Measurements from ENCODE around the gene HASPIN. TPM values are rescaled to one million over a fixed set of nuclear protein-coding genes. Genes with fewer than 3 reads are reported as not detected.

HASPIN gene
- total RNA-seq, 2 donors from 2014 or later, result 14.7 to 24.6 TPM

DNA sequence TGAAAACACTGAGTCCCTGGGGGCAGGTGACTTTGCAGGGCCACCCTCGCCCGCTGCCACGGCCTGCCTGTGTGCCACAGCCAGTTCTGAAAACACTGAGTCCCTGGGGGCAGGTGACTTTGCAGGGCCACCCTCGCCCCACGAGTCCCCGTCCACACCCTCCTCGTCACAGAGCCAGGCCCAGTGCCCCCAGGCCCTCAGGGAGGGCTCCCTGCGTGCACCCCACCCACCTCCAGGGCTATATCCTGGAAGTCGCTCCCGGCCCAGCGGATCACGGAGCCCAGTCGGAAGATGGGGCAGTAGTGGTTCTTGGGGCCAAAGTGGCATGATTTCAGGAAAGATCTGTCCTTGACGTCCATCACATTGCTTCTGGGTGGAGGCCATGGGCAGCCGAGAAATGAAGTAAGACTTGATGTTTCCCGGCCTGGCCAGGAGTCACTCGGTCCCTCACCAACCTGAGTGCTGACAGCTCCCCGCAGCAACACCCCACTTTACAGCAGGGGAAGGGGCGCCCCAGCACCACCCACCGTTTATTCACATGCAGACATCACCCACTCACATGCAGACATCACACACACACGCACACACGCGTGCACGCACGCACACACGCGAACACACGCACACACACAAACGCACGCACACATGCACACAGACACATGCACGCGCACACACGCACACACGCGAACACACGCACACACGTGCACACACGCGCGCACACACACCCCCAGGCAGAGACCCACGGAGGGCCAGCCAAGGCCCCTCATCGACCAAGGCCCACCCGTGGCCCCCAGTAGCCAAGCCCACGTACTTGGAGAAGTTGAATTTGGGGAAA is 34.2 kb upstream of the HASPIN start:
- TF ChIP-seq, protein P1, sequence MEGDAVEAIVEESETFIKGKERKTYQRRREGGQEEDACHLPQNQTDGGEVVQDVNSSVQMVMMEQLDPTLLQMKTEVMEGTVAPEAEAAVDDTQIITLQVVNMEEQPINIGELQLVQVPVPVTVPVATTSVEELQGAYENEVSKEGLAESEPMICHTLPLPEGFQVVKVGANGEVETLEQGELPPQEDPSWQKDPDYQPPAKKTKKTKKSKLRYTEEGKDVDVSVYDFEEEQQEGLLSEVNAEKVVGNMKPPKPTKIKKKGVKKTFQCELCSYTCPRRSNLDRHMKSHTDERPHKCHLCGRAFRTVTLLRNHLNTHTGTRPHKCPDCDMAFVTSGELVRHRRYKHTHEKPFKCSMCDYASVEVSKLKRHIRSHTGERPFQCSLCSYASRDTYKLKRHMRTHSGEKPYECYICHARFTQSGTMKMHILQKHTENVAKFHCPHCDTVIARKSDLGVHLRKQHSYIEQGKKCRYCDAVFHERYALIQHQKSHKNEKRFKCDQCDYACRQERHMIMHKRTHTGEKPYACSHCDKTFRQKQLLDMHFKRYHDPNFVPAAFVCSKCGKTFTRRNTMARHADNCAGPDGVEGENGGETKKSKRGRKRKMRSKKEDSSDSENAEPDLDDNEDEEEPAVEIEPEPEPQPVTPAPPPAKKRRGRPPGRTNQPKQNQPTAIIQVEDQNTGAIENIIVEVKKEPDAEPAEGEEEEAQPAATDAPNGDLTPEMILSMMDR (conservative IDR thresholded peaks at IDR 0.05), result no peak
- peaks cover 13% of the 10 kb centered on the region for H3K27me3 Mint-ChIP-seq (ENCODE audit: insufficient read depth)
- H3K4me1 Mint-ChIP-seq, result no peaks in the 10 kb centered on the region
- H3K9me3 ChIP-seq (ENCODE audit: control insufficient read depth, low read length), result no peaks in the 10 kb centered on the region
- no peaks in the 10 kb centered on the region for H3K36me3 Mint-ChIP-seq (ENCODE audit: low read depth)
- 96% methylated on average over 35 to 42 of the region's 44 CpGs for WGBS, 2 experiments (ENCODE audit: insufficient coverage in 1 of 2, insufficient read length in 1 of 2)
- no peaks in the 10 kb centered on the region for H3K9me3 Mint-ChIP-seq
- DNase-seq, result peak; percentile 51
- peaks cover 8% of the 10 kb centered on the region for H3K27me3 ChIP-seq (ENCODE audit: control insufficient read depth, insufficient read depth, low read length, poor library complexity, severe bottlenecking)
- no peak overlapping the region for H3K9ac ChIP-seq (ENCODE audit: extremely low read depth, low read length, poor library complexity, severe bottlenecking)
- H3K4me1 ChIP-seq (ENCODE audit: control insufficient read depth, insufficient read depth, low read length), result no peaks in the 10 kb centered on the region
- H3K36me3 ChIP-seq (ENCODE audit: control insufficient read depth, insufficient read depth, low read length), result no peaks in the 10 kb centered on the region
- H3K4me3 Mint-ChIP-seq, result no peak overlapping the region
- H3K4me3 ChIP-seq (ENCODE audit: low read length), result no peak overlapping the region
- no peak overlapping the region for H3K27ac Mint-ChIP-seq
- H3K27ac ChIP-seq (ENCODE audit: low read depth, low read length), result no peak overlapping the region

DNA sequence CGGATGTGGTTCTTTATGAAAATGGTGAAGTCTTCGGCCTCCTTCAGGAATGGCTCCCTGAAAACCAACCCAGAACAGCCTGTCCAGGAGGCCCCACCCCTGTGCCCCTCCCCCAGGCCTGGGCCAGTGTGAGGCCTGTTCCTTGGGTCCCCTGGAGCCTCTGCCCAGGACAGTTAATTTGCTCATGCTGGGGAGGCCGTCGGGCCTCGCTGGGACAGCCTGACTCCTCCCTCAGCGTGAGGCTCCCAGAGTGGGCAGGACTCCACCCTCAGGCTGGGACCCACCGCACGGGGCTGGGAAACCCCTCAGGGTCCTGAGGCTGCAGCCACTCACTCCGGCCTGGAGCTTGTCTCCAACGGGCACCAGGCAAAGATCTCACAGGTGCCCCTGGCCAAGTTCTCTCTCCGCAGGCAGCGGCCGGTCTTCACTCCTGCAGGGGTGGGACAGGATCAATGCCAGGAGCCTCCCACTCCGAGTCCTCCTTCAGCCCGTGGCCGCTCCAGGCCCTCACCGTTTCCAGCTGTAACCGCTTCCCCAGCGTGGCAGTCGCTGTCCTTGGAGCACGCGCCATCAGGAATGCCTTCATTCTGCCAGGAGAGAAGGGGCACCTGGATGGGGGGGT is 33.5 kb upstream of the HASPIN start:
- Mint-ChIP-seq H3K27me3 (ENCODE audit: insufficient read depth) (peaks cover 20% of the 10 kb centered on the region), H3K4me3 (no peak overlapping the region), H3K9me3 (no peaks in the 10 kb centered on the region), H3K27ac (no peak overlapping the region), H3K4me1 (no peaks in the 10 kb centered on the region), H3K36me3 (ENCODE audit: low read depth) (no peaks in the 10 kb centered on the region)
- no peak overlapping the region for H3K27ac ChIP-seq (ENCODE audit: low read depth, low read length)
- H3K4me1 ChIP-seq (ENCODE audit: control insufficient read depth, insufficient read depth, low read length), result no peaks in the 10 kb centered on the region
- TF ChIP-seq, protein P1 (conservative IDR thresholded peaks at IDR 0.05), result no peak
- H3K9me3 ChIP-seq (ENCODE audit: control insufficient read depth, low read length), result no peaks in the 10 kb centered on the region
- DNase-seq, result peak; percentile 71
- WGBS, 2 experiments (ENCODE audit: insufficient coverage in 1 of 2, insufficient read length in 1 of 2), result 83 to 93% methylated on average over 9 to 22 of the region's 22 CpGs
- H3K36me3 ChIP-seq (ENCODE audit: control insufficient read depth, insufficient read depth, low read length), result no peaks in the 10 kb centered on the region
- H3K27me3 ChIP-seq (ENCODE audit: control insufficient read depth, insufficient read depth, low read length, poor library complexity, severe bottlenecking), result peaks cover 15% of the 10 kb centered on the region
- H3K4me3 ChIP-seq (ENCODE audit: low read length), result no peak overlapping the region
- no peak overlapping the region for H3K9ac ChIP-seq (ENCODE audit: extremely low read depth, low read length, poor library complexity, severe bottlenecking)

DNA sequence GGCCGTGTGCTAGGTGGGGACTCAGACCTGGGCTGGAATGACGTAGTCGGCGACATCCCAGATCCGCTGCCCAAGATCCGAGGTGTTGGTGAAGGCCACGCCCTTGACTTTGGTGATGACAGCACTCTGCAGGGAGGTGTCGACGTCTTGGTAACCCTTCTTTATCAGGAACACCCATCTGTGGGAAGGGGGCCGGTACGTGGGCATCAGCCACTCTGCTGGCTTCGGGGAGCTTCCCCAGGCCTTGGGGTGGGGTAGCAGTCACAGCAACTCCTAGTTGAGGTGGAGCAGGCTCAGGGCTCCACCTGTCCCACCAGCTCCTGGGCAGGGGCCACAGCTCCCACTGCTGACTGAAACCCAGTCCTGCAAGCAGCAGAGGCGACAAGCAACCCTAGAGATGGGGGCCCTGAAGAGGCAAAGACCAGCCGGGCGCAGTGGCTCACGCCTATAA is 32.1 kb upstream of the HASPIN start:
- H3K4me3 Mint-ChIP-seq, result no peak overlapping the region
- no peaks in the 10 kb centered on the region for H3K4me1 Mint-ChIP-seq
- no peaks in the 10 kb centered on the region for H3K9me3 Mint-ChIP-seq
- TF ChIP-seq, protein P1 (conservative IDR thresholded peaks at IDR 0.05), result peak; percentile 56
- Histone ChIP-seq H3K4me1 (ENCODE audit: control insufficient read depth, insufficient read depth, low read length) (no peaks in the 10 kb centered on the region), H3K36me3 (ENCODE audit: control insufficient read depth, insufficient read depth, low read length) (no peaks in the 10 kb centered on the region), H3K27me3 (ENCODE audit: control insufficient read depth, insufficient read depth, low read length, poor library complexity, severe bottlenecking) (peaks cover 30% of the 10 kb centered on the region), H3K27ac (ENCODE audit: low read depth, low read length) (no peak overlapping the region), H3K9ac (ENCODE audit: extremely low read depth, low read length, poor library complexity, severe bottlenecking) (no peak overlapping the region), H3K9me3 (ENCODE audit: control insufficient read depth, low read length) (no peaks in the 10 kb centered on the region), H3K4me3 (ENCODE audit: low read length) (no peak overlapping the region)
- DNase-seq, result peak; percentile 89
- 87 to 89% methylated on average over 8 to 16 of the region's 16 CpGs for WGBS, 2 experiments (ENCODE audit: insufficient coverage in 1 of 2, insufficient read length in 1 of 2)
- no peaks in the 10 kb centered on the region for H3K36me3 Mint-ChIP-seq (ENCODE audit: low read depth)
- no peak overlapping the region for H3K27ac Mint-ChIP-seq
- H3K27me3 Mint-ChIP-seq (ENCODE audit: insufficient read depth), result peaks cover 33% of the 10 kb centered on the region

Data from endodermal cell (in vitro differentiated cells).